ENCODE data around the gene MRGPRG.

GRCh38 chr11:3202759-3203158 is 15.9 kb downstream of the MRGPRG start:
- no peak for TF ChIP-seq ZNF274 (IDR thresholded peaks at IDR 0.05; ENCODE audit: low read depth, low read length)
- TF ChIP-seq YY1 (IDR thresholded peaks at IDR 0.05; ENCODE audit: insufficient read depth, insufficient read length): no peak

Data from NT2/D1 (cell line).